ENCODE measurements around the gene USP30. TPM values are rescaled to one million over a fixed set of nuclear protein-coding genes. Genes with fewer than 3 reads are reported as not detected.

Gene USP30
- total RNA-seq, 1 donor from 2014 or later, result 17.6 TPM

DNA sequence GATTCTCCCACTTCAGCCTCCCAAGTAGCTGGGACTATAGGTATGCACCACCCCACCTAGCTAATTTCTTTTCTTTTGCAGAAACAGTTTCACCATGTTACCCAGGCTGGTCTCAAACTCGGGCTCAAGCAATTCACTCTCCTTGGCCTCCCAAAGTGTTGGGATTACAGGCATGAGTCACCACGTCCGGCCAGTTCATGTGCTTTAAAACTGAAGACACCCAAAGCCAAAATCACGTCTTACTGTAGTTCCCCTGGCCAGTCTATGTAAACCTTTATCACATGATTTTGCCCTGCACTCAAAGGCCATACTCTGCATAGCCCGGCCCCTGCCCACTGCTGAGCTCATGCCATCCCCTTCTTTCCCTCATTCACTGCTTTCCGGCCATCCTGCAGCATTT lies 36.4 kb downstream of the USP30 start:
- H3F3A ChIP-seq (ENCODE audit: low read depth), result no peaks in the 10 kb centered on the region
- DNase-seq (ENCODE audit: low spot score), result no peak
- no peak overlapping the region for H3K4me2 ChIP-seq
- no peak overlapping the region for H3K4me3 Mint-ChIP-seq
- no peak overlapping the region for H3K27ac Mint-ChIP-seq
- H3K4me3 ChIP-seq, result no peak overlapping the region
- no peaks in the 10 kb centered on the region for H3K27me3 ChIP-seq
- H3K9me3 ChIP-seq (ENCODE audit: low read depth), result no peaks in the 10 kb centered on the region
- H3K9me3 Mint-ChIP-seq, result no peaks in the 10 kb centered on the region
- no peak for TF ChIP-seq EZH2 (IDR thresholded peaks at IDR 0.05)
- TF ChIP-seq, protein P1, sequence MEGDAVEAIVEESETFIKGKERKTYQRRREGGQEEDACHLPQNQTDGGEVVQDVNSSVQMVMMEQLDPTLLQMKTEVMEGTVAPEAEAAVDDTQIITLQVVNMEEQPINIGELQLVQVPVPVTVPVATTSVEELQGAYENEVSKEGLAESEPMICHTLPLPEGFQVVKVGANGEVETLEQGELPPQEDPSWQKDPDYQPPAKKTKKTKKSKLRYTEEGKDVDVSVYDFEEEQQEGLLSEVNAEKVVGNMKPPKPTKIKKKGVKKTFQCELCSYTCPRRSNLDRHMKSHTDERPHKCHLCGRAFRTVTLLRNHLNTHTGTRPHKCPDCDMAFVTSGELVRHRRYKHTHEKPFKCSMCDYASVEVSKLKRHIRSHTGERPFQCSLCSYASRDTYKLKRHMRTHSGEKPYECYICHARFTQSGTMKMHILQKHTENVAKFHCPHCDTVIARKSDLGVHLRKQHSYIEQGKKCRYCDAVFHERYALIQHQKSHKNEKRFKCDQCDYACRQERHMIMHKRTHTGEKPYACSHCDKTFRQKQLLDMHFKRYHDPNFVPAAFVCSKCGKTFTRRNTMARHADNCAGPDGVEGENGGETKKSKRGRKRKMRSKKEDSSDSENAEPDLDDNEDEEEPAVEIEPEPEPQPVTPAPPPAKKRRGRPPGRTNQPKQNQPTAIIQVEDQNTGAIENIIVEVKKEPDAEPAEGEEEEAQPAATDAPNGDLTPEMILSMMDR (IDR thresholded peaks at IDR 0.05), result no peak
- no peak for TF ChIP-seq EZH2phosphoT487 (IDR thresholded peaks at IDR 0.05)
- no peaks in the 10 kb centered on the region for H4K20me1 ChIP-seq (ENCODE audit: low read depth)
- H3K36me3 ChIP-seq, result no peaks in the 10 kb centered on the region
- H3K9ac ChIP-seq, result no peak overlapping the region
- H2AFZ ChIP-seq (replicated peaks), result no peak overlapping the region
- peaks cover 30% of the 10 kb centered on the region for H3K4me1 Mint-ChIP-seq
- no peak overlapping the region for H3K27ac ChIP-seq
- H3K27me3 Mint-ChIP-seq (ENCODE audit: insufficient read depth, low read depth), result no peaks in the 10 kb centered on the region
- H3K79me2 ChIP-seq (ENCODE audit: low read depth), result peaks cover 11% of the 10 kb centered on the region
- peaks cover 17% of the 10 kb centered on the region for H3K36me3 Mint-ChIP-seq
- peaks cover 6% of the 10 kb centered on the region for H3K4me1 ChIP-seq

DNA sequence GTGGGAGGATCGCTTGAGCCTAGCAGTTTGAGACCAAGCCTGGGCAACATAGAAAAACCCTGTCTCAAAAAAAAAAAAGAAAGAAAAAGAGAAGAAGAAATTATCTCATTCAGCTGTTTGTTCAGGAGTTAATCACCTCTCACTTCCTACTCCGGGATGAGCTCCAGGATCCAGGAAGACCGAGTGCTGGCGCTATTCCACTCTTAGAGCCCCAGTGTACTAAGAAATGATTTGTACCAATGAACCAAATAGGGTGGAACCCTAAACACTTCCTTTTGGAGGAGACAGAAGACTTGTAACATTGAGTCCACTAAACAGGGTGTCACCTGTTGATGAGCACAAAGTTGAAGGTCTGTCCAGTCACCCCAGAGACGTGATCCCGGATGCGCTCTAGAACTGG lies 37.3 kb downstream of the USP30 start:
- Histone ChIP-seq H4K20me1 (ENCODE audit: low read depth) (no peaks in the 10 kb centered on the region), H3F3A (ENCODE audit: low read depth) (no peaks in the 10 kb centered on the region), H3K36me3 (no peaks in the 10 kb centered on the region), H3K4me1 (peaks cover 6% of the 10 kb centered on the region), H3K27me3 (no peaks in the 10 kb centered on the region), H3K9ac (no peak overlapping the region), H3K27ac (no peak overlapping the region), H2AFZ (replicated peaks) (no peak overlapping the region), H3K4me3 (no peak overlapping the region), H3K4me2 (no peak overlapping the region), H3K9me3 (ENCODE audit: low read depth) (no peaks in the 10 kb centered on the region), H3K79me2 (ENCODE audit: low read depth) (peaks cover 11% of the 10 kb centered on the region)
- Mint-ChIP-seq H3K9me3 (no peaks in the 10 kb centered on the region), H3K36me3 (peaks cover 17% of the 10 kb centered on the region), H3K27me3 (ENCODE audit: insufficient read depth, low read depth) (peaks cover 2% of the 10 kb centered on the region), H3K27ac (no peak overlapping the region), H3K4me3 (no peak overlapping the region), H3K4me1 (peaks cover 31% of the 10 kb centered on the region)
- TF ChIP-seq, protein P1 (IDR thresholded peaks at IDR 0.05), result no peak
- no peak for TF ChIP-seq EZH2 (IDR thresholded peaks at IDR 0.05)
- no peak for TF ChIP-seq EZH2phosphoT487 (IDR thresholded peaks at IDR 0.05)
- no peak for DNase-seq (ENCODE audit: low spot score)

DNA sequence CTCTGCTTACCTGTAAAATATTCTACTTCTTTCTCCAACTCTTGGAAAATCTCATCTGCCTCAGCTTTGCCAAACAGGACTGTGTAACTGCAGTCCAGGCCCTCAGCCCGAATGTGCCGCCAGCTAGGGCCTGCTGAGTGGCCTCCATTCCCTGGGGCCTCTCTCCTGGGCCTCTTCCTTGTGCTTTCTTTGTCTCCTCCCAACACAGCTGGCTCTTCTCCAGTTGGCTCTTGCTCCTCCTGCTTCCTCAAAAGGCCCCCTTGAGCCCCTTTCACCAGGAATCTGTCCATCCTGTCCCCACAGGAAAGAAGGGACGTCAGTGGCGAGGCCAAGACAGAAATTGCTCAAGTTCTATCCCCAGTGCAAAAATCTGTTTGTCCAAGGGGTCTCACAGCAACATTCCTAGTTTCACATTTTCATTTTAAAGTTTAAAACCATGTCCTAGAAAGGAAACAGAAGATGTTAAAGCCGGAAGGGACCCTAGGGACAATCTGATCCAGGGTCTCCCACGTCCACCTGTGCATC lies 40.2 kb downstream of the USP30 start:
- Histone ChIP-seq H3F3A (ENCODE audit: low read depth) (peaks cover 12% of the 10 kb centered on the region), H3K27me3 (no peaks in the 10 kb centered on the region), H3K36me3 (no peaks in the 10 kb centered on the region), H2AFZ (replicated peaks) (peak overlapping the region; percentile 90), H3K4me2 (peak overlapping the region; percentile 28), H3K4me1 (peaks cover 6% of the 10 kb centered on the region), H3K27ac (no peak overlapping the region), H3K9me3 (ENCODE audit: low read depth) (no peaks in the 10 kb centered on the region), H3K79me2 (ENCODE audit: low read depth) (peaks cover 11% of the 10 kb centered on the region), H4K20me1 (ENCODE audit: low read depth) (no peaks in the 10 kb centered on the region), H3K9ac (no peak overlapping the region), H3K4me3 (peak overlapping the region; percentile 18)
- Mint-ChIP-seq H3K4me3 (peak overlapping the region; percentile 84), H3K4me1 (peaks cover 37% of the 10 kb centered on the region), H3K27me3 (ENCODE audit: insufficient read depth, low read depth) (peaks cover 4% of the 10 kb centered on the region), H3K9me3 (no peaks in the 10 kb centered on the region), H3K36me3 (peaks cover 17% of the 10 kb centered on the region), H3K27ac (peak overlapping the region; percentile 91)
- TF ChIP-seq, protein P1 (IDR thresholded peaks at IDR 0.05), result no peak
- TF ChIP-seq EZH2 (IDR thresholded peaks at IDR 0.05), result no peak
- no peak for TF ChIP-seq EZH2phosphoT487 (IDR thresholded peaks at IDR 0.05)
- no peak for DNase-seq (ENCODE audit: low spot score)

Data from neural progenitor cell (in vitro differentiated cells).